PFSK-1 (cell line): ENCODE measurements around the gene HNRNPLL.

ENCODE experiments used
- FOXP2 ChIP-seq: optimal IDR thresholded peaks from 2 replicates; pipeline ENCODE3; 2011; ENCODE audit warnings: borderline replicate concordance, control low read depth, inconsistent platforms; ENCODE audit not compliant: insufficient read depth; ENCODE audit errors: extremely low read length, extremely low read depth
- POLR2AphosphoS5 ChIP-seq: IDR thresholded peaks from 2 replicates; pipeline ENCODE4 v1.6.1; 2012; ENCODE audit warnings: low read depth, mild to moderate bottlenecking, control low read depth, low read length, moderate library complexity
- REST ChIP-seq, 2 experiments: IDR thresholded peaks; 2 replicates each; pipeline versions ENCODE4 v1.6.1 to v1.8.0; 2011 to 2012; ENCODE audit warnings: low read depth in 2 of 2, low read length in 2 of 2, control low read depth in 1 of 2, inconsistent platforms in 1 of 2, mild to moderate bottlenecking in 1 of 2, moderate library complexity in 1 of 2; ENCODE audit not compliant: insufficient read depth in 1 of 2
- SIN3A ChIP-seq: IDR thresholded peaks from 2 replicates; pipeline ENCODE4 v1.6.1; 2012; ENCODE audit warnings: mild to moderate bottlenecking, low read length, moderate library complexity, borderline replicate concordance; ENCODE audit not compliant: insufficient read depth
- TAF1 ChIP-seq: IDR thresholded peaks from 2 replicates; pipeline ENCODE4 v1.6.1; 2012; ENCODE audit warnings: low read length, control low read depth, borderline replicate concordance; ENCODE audit not compliant: insufficient read depth

- no peak for TF ChIP-seq TAF1
- no peak for TF ChIP-seq SIN3A
- TF ChIP-seq POLR2AphosphoS5: no peak
- no peak for TF ChIP-seq REST (IDR thresholded peaks at IDR 0.05; ENCODE audit: insufficient read depth in 1 of 2, low read depth in 2 of 2, low read length in 2 of 2)
- TF ChIP-seq FOXP2: no peak
Observed at GRCh38 chr2:38648107-38648761, 45.5 kb upstream of the HNRNPLL start.
